HEK293 (cell line): ENCODE data around the gene LMCD1.

ENCODE experiments used
- CTCF ChIA-PET: fragments of 350-600 bp; formaldehyde crosslinking; extraction: SDS; loops from one replicate; lab custom pipeline; 2021; ENCODE audit warnings: antibody characterized with exemption; lab: Yijun Ruan, JAX
- POLR2A ChIA-PET: fragments of 300-600 bp; formaldehyde crosslinking; extraction: SDS; loops from one replicate; lab custom pipeline; 2020; ENCODE audit warnings: antibody characterized with exemption, inconsistent platforms; lab: Yijun Ruan, JAX
- H3K27ac ChIP-seq: fragments of 200-500 bp; sonication (Bioruptor generic); 2 replicates; pipeline ENCODE4 v1.5.1; 2014; ENCODE audit warnings: low read depth, low read length, control low read depth, inconsistent platforms; ENCODE audit errors: extremely low read depth
- H3K36me3 ChIP-seq, 2 experiments: fragments of 200-500 bp in 1 of 2; sonication (Bioruptor generic) in 1 of 2; 1 replicate in 1 of 2; 2 replicates in 1 of 2; pipeline ENCODE4 v1.5.1; 2014 to 2017; ENCODE audit warnings: inconsistent platforms in 2 of 2, low read length in 2 of 2; ENCODE audit not compliant: control insufficient read depth in 2 of 2, insufficient read depth in 1 of 2
- H3K4me1 ChIP-seq: fragments of 200-500 bp; sonication (Bioruptor generic); 2 replicates; pipeline ENCODE4 v1.5.1; 2014; ENCODE audit warnings: mild to moderate bottlenecking, low read length, inconsistent platforms; ENCODE audit not compliant: control insufficient read depth, insufficient read depth
- H3K4me3 ChIP-seq: 2 replicates; pipeline ENCODE4 v1.5.1; 2011; ENCODE audit warnings: low read depth, mild to moderate bottlenecking, control low read depth, low read length, moderate library complexity
- H3K9me3 ChIP-seq: fragments of 200-500 bp; sonication (Bioruptor generic); 2 replicates; pipeline ENCODE4 v1.5.1; 2014; ENCODE audit warnings: low read depth, low read length, inconsistent platforms; ENCODE audit not compliant: control insufficient read depth, insufficient read depth
- ATF2 ChIP-seq: fragments of 450-650 bp; formaldehyde crosslinking; IDR thresholded peaks from 2 replicates; pipeline ENCODE4 v1.5.1; 2016; ENCODE audit warnings: missing biosample characterization, missing genetic modification characterization, low read depth
- BCL11B ChIP-seq: fragments of 450-650 bp; formaldehyde crosslinking; IDR thresholded peaks from 2 replicates; pipeline ENCODE4 v1.5.1; 2016; ENCODE audit warnings: low read depth, missing biosample characterization, missing genetic modification characterization
- CTCF ChIP-seq: fragments of 450-650 bp; formaldehyde crosslinking; IDR thresholded peaks from 2 replicates; pipeline ENCODE4 v1.5.1; 2016; ENCODE audit warnings: missing biosample characterization, missing genetic modification characterization
- MYNN ChIP-seq: fragments of 450-650 bp; formaldehyde crosslinking; IDR thresholded peaks from 2 replicates; pipeline ENCODE4 v1.5.1; 2016; ENCODE audit warnings: missing biosample characterization, missing genetic modification characterization, borderline replicate concordance
- OSR2 ChIP-seq: fragments of 450-650 bp; formaldehyde crosslinking; IDR thresholded peaks from 2 replicates; pipeline ENCODE4 v1.5.1; 2016; ENCODE audit warnings: missing biosample characterization, missing genetic modification characterization
- REST ChIP-seq: fragments of 450-650 bp; formaldehyde crosslinking; IDR thresholded peaks from 2 replicates; pipeline ENCODE4 v1.5.1; 2016; ENCODE audit warnings: missing biosample characterization, missing genetic modification characterization
- SCRT2 ChIP-seq: fragments of 450-650 bp; formaldehyde crosslinking; IDR thresholded peaks from 2 replicates; pipeline ENCODE4 v1.5.1; 2016; ENCODE audit warnings: missing biosample characterization, missing genetic modification characterization
- WT1 ChIP-seq: fragments of 450-650 bp; formaldehyde crosslinking; IDR thresholded peaks from 2 replicates; pipeline ENCODE4 v1.5.1; 2016; ENCODE audit warnings: missing biosample characterization, missing genetic modification characterization
- YY1 ChIP-seq: fragments of 450-650 bp; formaldehyde crosslinking; IDR thresholded peaks from 2 replicates; pipeline ENCODE4 v1.5.1; 2018; ENCODE audit warnings: missing biosample characterization, missing genetic modification characterization
- YY2 ChIP-seq: fragments of 450-650 bp; formaldehyde crosslinking; IDR thresholded peaks from 2 replicates; pipeline ENCODE4 v1.5.1; 2016; ENCODE audit warnings: missing biosample characterization, missing genetic modification characterization
- ZBTB49 ChIP-seq: fragments of 450-650 bp; formaldehyde crosslinking; IDR thresholded peaks from 2 replicates; pipeline ENCODE4 v1.5.1; 2016; ENCODE audit warnings: missing biosample characterization, missing genetic modification characterization, low read depth
- ZBTB8A ChIP-seq: fragments of 450-650 bp; formaldehyde crosslinking; IDR thresholded peaks from 2 replicates; pipeline ENCODE4 v1.5.1; 2016; ENCODE audit warnings: missing biosample characterization, missing genetic modification characterization
- ZNF175 ChIP-seq: fragments of 450-650 bp; formaldehyde crosslinking; IDR thresholded peaks from 2 replicates; pipeline ENCODE4 v1.5.1; 2016; ENCODE audit warnings: missing biosample characterization, missing genetic modification characterization
- ZNF223 ChIP-seq: fragments of 450-650 bp; formaldehyde crosslinking; IDR thresholded peaks from 2 replicates; pipeline ENCODE4 v1.5.1; 2016; ENCODE audit warnings: missing biosample characterization, missing genetic modification characterization
- ZNF266 ChIP-seq: fragments of 450-650 bp; formaldehyde crosslinking; IDR thresholded peaks from 2 replicates; pipeline ENCODE4 v1.5.1; 2016; ENCODE audit warnings: missing biosample characterization, missing genetic modification characterization, low read depth
- ZNF449 ChIP-seq: fragments of 450-650 bp; formaldehyde crosslinking; IDR thresholded peaks from 2 replicates; pipeline ENCODE4 v1.5.1; 2017; ENCODE audit warnings: missing biosample characterization, mild to moderate bottlenecking, missing genetic modification characterization, moderate library complexity
- ZNF488 ChIP-seq: fragments of 450-650 bp; formaldehyde crosslinking; IDR thresholded peaks from 2 replicates; pipeline ENCODE4 v1.5.1; 2016; ENCODE audit warnings: missing biosample characterization, missing genetic modification characterization
- ZNF548 ChIP-seq: fragments of 450-650 bp; formaldehyde crosslinking; IDR thresholded peaks from 2 replicates; pipeline ENCODE4 v1.5.1; 2016; ENCODE audit warnings: missing biosample characterization, missing genetic modification characterization
- ZNF549 ChIP-seq: fragments of 450-650 bp; IDR thresholded peaks from 2 replicates; pipeline ENCODE4 v1.5.1; 2018; ENCODE audit warnings: missing biosample characterization, missing genetic modification characterization, mild to moderate bottlenecking, inconsistent platforms, moderate library complexity
- ZNF560 ChIP-seq: fragments of 450-650 bp; formaldehyde crosslinking; IDR thresholded peaks from 2 replicates; pipeline ENCODE4 v1.5.1; 2017; ENCODE audit warnings: missing biosample characterization, missing genetic modification characterization, borderline replicate concordance
- ZNF654 ChIP-seq: fragments of 450-650 bp; formaldehyde crosslinking; IDR thresholded peaks from 2 replicates; pipeline ENCODE4 v1.5.1; 2016; ENCODE audit warnings: low read depth, missing biosample characterization, missing genetic modification characterization

Gene LMCD1

GRCh38 chr3:8606701-8607231 is 105.1 kb downstream of the LMCD1 start (continued):
- TF ChIP-seq SCRT2 (tag by site-specific recombination) (no peak), WT1 (no peak), ZNF266 (tag by site-specific recombination) (no peak), ZNF223 (no peak), ZBTB49 (no peak), YY1 (tag by site-specific recombination) (no peak), REST (no peak), ZBTB8A (tag by site-specific recombination) (no peak), ZNF488 (tag by site-specific recombination) (no peak), ZNF175 (no peak)

GRCh38 chr3:8607234-8608040 is 105.8 kb downstream of the LMCD1 start:
- H3K27ac ChIP-seq = no peak overlapping the region
- CTCF ChIA-PET = interaction anchor here (0.6 to 1.8 kb wide), 14 partner anchors 11 to 954 kb away, joined by 3 to 21 read pairs (median 4); no protein-coding TSS in a partner anchor
- TF ChIP-seq ZNF654 (tag by site-specific recombination) (peak; percentile 72), ZNF549 (tag by site-specific recombination) (no peak), BCL11B (no peak), ZNF560 (tag by site-specific recombination) (no peak), ATF2 (tag by site-specific recombination) (no peak), ZNF175 (no peak), MYNN (tag by site-specific recombination) (no peak), OSR2 (no peak), YY2 (tag by site-specific recombination) (no peak), CTCF (peak; percentile 80), ZNF548 (tag by site-specific recombination) (no peak), ZNF449 (tag by site-specific recombination) (no peak)

More at GRCh38 chr3:8607234-8608040, 105.8 kb downstream of the LMCD1 start:
- no peak overlapping the region for H3K4me3 ChIP-seq
- POLR2A ChIA-PET = no interaction called here
- no peaks in the 10 kb centered on the region for H3K9me3 ChIP-seq
- H3K4me1 ChIP-seq = no peaks in the 10 kb centered on the region
- no peaks in the 10 kb centered on the region for H3K36me3 ChIP-seq
